ENCODE data around the gene GRM7.

Gene GRM7

GRCh38 chr3:7720649-7721297 is 859.9 kb downstream of the GRM7 start:
- no peak for DNase-seq (ENCODE audit: low read depth)

GRCh38 chr3:7721869-7722268 is 861.0 kb downstream of the GRM7 start:
- no peak for DNase-seq (ENCODE audit: low read depth)

- DNase-seq (ENCODE audit: low read depth): no peak
Observed at GRCh38 chr3:7728566-7729519, 867.9 kb downstream of the GRM7 start.

GRCh38 chr3:7733933-7734332 is 873.0 kb downstream of the GRM7 start:
- DNase-seq (ENCODE audit: low read depth): no peak

- no peak for DNase-seq (ENCODE audit: low read depth)
Observed at GRCh38 chr3:7734456-7734855, 873.5 kb downstream of the GRM7 start.

- DNase-seq (ENCODE audit: low read depth): no peak
Observed at GRCh38 chr3:7737263-7737662, 876.3 kb downstream of the GRM7 start.

- no peak for DNase-seq (ENCODE audit: low read depth)
Observed at GRCh38 chr3:7739754-7740153, 878.8 kb downstream of the GRM7 start.

- DNase-seq (ENCODE audit: low read depth): no peak
Observed at GRCh38 chr3:7740458-7740857, 879.5 kb downstream of the GRM7 start.

GRCh38 chr3:7744850-7745249 is 883.9 kb downstream of the GRM7 start:
- no peak for DNase-seq (ENCODE audit: low read depth)

GRCh38 chr3:7745711-7746110 is 884.8 kb downstream of the GRM7 start:
- no peak for DNase-seq (ENCODE audit: low read depth)

- no peak for DNase-seq (ENCODE audit: low read depth)
Observed at GRCh38 chr3:7749931-7750695, 889.2 kb downstream of the GRM7 start.

- DNase-seq (ENCODE audit: low read depth): no peak
Observed at GRCh38 chr3:7752005-7752404, 891.1 kb downstream of the GRM7 start.

GRCh38 chr3:7754653-7755441 is 893.9 kb downstream of the GRM7 start:
- DNase-seq (ENCODE audit: low read depth): no peak

- no peak for DNase-seq (ENCODE audit: low read depth)
Observed at GRCh38 chr3:7759630-7760029, 898.7 kb downstream of the GRM7 start.

- DNase-seq (ENCODE audit: low read depth): no peak
Observed at GRCh38 chr3:7760718-7761117, 899.8 kb downstream of the GRM7 start.

- DNase-seq (ENCODE audit: low read depth): no peak
Observed at GRCh38 chr3:7764115-7764514, 903.2 kb downstream of the GRM7 start.

- DNase-seq (ENCODE audit: low read depth): no peak
Observed at GRCh38 chr3:7766530-7766929, 905.6 kb downstream of the GRM7 start.

GRCh38 chr3:7779331-7779730 is 918.4 kb downstream of the GRM7 start:
- no peak for DNase-seq (ENCODE audit: low read depth)

GRCh38 chr3:7781395-7781794 is 920.5 kb downstream of the GRM7 start:
- no peak for DNase-seq (ENCODE audit: low read depth)

GRCh38 chr3:7787871-7788828 is 927.2 kb downstream of the GRM7 start:
- no peak for DNase-seq (ENCODE audit: low read depth)

GRCh38 chr3:7788881-7789280 is 928.0 kb downstream of the GRM7 start:
- DNase-seq (ENCODE audit: low read depth): no peak
